ENCODE results near the gene PCNA.
"Not testable (repeated sequence)": the region's sequence is repeated elsewhere in the genome, so short reads cannot be mapped to it uniquely, and the experiment has no call there.

PCNA gene

DNA sequence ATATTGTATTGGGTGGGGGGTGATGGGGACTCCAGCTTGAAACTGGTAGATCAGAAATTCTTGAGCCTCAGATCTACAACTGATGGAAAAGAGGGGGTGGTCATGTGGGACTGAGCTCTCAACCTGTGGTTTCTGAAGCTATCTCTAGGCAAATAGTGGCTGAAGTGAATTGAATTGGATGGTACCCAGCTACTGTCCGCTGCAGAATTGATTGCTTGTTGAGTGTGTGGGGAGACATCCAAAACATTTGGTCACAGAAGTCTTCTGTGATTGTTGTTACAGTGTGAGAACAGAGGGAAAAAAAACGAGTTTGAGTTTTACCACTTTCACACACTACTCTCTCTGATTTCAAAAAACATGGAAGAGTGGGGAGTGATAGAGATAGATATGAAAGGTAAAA is 21.9 kb upstream of the PCNA start:
- DNase-seq = no peak

- no peak for DNase-seq
These were observed 20.4 kb upstream of the PCNA start for GRCh38 chr20:5140195-5140594.

- no peak for DNase-seq
These were observed 16.3 kb upstream of the PCNA start for GRCh38 chr20:5136096-5136495.

GRCh38 chr20:5135363-5136012 is 15.7 kb upstream of the PCNA start:
- no peak for DNase-seq

DNA sequence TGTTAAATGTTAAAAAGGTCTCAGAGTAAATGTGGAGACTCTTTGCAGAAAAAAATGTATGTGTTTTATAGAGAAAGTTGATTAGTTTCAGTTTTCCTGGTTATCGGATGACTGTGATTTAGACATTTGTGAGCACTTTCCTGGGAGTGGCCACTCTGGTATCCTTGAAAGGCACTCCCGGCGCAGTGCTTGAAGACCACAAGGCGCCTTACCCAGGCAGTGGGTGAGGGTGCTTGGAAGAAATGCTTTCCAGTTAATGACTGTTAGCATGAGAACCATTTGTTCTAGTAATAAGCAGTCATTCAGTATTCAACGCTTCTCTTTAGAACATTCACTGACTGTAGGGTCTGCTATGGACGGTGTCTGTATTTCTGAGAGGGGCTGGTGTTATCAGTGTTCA is 14.2 kb upstream of the PCNA start:
- DNase-seq = no peak

DNA sequence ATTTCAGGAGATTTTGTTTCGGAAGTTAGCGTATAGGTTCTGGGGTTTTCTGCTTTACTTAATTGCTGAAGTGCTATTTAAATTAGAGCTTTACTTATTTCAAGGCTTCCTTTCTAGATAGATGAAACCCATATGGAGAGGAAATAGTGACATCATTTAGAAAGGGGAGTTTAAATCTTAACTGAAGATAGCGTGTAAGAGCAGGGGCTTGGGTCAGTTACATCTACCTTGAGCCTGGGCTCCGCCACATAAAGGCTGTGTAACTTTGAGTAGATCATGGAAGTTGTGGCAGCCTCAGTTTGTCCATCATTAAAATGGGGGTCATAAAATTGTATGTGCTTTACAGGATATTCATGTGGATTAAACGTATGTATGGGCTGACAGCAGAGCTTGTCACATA is 11.7 kb upstream of the PCNA start:
- no peak for DNase-seq

DNA sequence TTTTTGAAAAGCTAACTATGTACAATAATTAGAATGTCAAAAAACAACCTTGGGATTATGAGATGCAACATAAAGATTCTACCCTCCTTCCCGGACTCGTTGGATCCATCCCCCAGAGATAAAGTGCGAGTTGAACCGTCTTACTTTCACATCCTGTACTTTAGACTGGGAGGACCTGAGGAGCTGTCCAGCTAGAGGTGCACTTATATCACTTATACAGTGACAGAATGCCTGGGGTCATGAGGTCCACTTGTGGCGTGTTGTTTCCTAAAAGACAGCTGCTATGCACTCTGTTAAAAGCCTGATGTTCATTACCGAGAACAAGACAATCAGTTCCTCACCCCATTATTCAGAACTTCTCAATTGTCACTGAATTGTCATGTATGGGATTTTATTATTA is 9.1 kb upstream of the PCNA start:
- no peak for DNase-seq

- no peak for DNase-seq
These were observed 8.2 kb upstream of the PCNA start for GRCh38 chr20:5127859-5128424.

DNA sequence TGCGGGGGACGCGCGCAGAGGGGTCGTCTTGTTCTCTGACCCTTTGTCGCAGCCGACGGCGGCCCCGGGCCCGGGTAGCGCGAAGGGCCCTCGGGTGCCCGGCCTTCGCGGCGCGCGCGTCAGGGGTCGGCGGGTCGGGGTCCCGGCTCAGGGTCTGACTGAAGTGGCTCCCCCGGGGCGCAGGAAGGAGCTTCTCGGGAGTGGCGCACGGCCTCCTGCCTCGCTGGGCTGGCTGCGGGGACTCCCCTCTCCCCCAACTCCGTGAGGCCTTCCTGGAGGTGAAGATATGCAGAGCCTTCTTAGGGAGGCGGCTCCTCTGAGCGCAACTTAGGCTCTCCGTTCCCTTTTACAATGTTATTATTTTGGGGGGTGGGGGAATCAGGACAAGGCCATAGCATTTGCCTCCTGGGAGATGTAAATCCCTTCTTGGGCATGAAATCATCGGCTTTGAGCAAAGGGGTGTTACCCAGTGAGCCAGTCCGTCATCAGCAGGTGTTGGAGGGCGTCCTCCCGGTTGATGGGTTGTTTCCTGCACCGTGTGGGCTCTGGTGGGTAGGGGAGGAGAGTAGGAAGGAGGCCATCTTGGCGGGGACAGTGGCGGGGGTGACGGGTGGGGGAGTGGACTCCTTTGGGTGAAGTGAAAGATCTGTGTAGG is 7.6 kb upstream of the PCNA start:
- DNase-seq = peak; percentile 86

DNA sequence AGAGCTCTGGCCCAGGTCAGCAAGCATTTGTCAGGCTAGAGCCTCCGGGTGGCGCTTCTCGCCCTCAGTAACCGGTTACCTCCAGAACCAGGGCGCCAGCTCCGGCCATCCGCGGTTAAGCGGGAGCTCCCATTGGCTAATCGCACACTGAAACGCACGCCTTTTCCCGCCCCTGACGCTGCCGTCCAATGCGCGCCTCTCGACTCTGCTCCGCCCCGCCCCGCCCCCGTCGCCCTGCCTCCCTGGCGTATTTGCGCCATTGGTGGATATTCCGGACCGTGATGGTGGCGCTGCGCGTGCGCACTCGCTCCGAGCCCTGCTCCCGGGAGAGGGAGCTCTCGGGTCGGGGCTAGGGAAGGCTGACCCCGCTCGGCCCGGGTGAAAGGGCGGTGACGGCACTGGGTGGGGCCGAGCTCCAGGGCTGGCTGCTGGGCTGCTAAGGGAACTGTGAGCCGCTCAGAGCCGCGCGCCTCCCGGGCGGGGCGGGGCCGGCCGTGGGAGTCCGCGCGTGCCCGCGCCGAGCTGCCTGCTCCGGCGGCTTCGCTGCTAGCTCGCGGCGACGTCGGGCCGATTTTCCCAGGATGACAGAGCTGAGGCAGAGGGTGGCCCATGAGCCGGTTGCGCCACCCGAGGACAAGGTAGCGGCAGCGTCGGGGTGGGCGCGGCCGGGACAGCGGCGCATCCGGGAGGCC is 6.9 kb upstream of the PCNA start, which contains the start of gene CDS2:
TSS of gene CDS2 (plus strand) at position 497 of the 692 bp plus-strand sequence. CDS start at position 582, 85 bp downstream.
- peak; percentile 100 for DNase-seq

DNA sequence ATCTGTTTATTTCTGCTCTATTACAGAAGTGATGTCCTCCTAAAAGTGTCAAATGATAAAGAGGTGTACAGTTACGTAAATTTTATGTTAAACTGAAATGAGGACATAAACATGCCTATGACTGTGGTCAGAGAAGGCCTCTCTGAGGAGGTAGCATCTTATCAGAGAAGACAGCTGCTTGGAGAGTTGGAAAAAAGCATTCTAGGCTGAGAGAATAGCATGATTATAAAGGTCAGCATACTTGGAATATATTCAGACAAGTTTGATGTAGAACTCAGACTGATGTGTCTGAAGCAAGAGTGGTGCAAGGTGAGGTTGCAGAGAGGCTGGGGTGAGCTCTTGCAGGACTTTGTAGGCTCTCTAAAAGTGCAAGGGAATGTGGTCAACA is 3.1 kb upstream of the PCNA start:
- no peak for DNase-seq

GRCh38 chr20:5120185-5120476 is 373 bp upstream of the PCNA start:
- DNase-seq = no peak

- no peak for DNase-seq
These were observed 669 bp downstream of the PCNA start for GRCh38 chr20:5119143-5119434.

DNA sequence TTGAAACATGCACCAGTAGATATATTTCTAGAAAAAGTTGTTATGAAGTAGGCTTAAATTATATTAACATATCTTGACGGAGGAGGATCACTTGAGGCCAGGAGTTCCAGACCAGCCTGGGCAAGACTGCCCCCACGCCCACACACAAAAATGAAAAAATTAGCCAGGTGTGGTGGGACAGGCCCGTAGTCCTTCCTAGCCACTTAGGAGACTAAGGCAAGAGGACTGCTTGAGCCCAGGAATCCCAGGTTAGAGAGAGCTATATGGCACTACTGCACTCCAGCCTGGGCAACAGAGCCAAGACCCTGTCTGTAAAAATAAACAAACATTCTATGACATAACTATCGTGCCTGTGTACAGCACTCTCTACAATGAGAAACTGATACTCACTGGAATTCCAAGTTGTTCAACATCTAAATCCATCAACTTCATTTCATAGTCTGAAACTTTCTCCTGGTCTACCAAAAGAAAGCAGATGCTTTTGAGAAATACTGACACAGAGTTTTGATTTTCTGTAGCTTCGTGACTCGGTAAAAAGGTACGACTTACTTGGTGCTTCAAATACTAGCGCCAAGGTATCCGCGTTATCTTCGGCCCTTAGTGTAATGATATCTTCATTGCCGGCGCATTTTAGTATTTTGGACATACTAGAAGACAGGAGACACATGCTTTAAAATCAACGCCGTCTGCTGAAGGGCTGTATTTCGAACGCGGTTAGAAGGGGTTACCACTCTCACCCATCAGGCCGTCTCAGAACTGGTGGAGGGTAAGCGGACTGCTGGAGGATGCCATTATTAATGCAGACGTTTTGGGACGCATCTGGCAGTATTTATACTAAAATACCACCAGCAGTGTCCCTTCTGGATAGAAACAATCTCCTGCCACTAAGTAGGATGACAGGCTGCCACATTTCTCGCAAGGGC is 1.3 kb downstream of the PCNA start:
- DNase-seq = no peak

DNA sequence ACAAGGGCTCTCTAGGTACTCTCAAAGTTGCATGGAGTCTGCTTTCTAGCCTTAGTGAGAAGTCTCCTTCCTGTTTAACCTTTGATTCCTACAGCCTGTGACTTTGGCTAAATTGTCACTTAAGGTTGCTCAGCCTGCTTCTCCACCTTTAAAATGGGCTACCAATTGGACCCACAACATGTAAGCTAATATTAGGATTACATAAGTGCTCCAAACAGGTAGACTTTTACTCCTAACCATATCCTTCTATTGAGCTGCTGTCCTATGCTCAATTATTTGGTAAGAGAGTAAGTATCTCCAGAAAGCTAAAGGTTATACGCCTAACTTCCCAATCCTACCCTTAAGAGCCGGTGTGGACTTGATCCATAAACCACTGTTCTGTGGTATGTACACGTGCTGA is 2.9 kb downstream of the PCNA start:
- DNase-seq = no peak

GRCh38 chr20:5114403-5114802 is 5.4 kb downstream of the PCNA start:
- DNase-seq = no peak

DNA sequence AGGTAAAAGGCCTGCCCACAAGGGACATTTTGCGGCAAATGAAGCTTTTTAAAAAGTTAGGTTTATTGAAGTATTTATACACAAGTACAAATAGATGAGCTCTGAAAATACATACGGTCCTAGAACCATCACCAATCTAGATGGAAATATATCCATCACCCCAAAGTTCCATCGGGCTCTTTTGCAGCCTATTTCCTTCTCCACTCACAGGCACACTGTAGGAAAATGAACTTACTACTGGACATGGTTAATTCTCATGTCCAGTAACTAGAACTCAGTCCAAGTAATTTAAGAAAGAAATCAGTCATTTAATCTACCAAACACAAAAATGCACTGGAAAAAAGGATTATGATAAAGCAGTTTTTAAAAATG is 6.2 kb downstream of the PCNA start:
- DNase-seq = no peak

DNA sequence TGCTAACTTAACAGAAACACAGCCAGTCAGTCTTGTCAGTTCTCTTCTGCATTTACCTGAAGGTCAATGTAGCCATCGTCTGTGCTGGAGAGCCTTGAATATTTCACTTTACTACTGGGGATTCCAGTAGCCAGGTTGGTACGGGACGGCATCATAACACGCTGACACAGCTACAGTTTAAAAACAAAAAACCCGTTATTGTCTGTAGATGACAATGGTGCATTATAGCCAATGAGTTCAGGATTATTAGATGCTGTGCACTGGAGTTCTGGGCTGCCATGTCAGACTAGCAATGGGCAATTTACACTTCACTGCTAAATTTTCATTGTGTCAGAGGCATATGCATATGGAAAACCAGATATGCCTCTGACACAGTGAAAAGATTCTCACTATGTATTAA is 10.5 kb downstream of the PCNA start:
- DNase-seq = no peak

GRCh38 chr20:5104479-5104878 is 15.3 kb downstream of the PCNA start:
- no peak for DNase-seq

- DNase-seq = peak; percentile 80
These were observed 18.9 kb downstream of the PCNA start for GRCh38 chr20:5100684-5101347.

- DNase-seq = not testable (repeated sequence)
These were observed 19.8 kb downstream of the PCNA start for GRCh38 chr20:5099909-5100308.

DNA sequence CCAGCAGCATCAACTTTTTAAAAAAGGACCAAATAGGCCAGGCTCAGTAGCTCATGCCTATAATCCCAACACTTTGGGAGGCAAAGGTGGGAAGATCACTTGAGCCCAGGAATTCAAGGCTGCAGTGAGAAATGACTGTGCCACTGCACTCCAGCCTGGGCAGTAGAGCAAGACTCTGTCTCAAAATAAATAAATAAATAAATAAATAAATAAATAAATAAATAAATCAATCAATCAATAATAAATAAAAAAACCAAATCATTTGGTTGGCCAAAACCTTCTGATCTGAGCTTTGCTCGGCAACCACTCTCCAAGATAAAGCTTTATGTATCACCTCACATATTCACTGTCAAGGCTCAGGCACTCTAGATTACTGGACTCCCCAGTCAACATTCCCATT is 20.7 kb downstream of the PCNA start:
- not testable (repeated sequence) for DNase-seq

GRCh38 chr20:5096463-5096862 is 23.3 kb downstream of the PCNA start:
- DNase-seq = no peak

All from CD4-positive, alpha-beta T cell treated with Interleukin-17A for 1 hour (primary cell).